IPS-18c (cell line): ENCODE measurements around the gene PLEKHM1.
A peak's percentile ranks its signal among the peaks of the same experiment; 100 is the strongest.

ENCODE experiments used
- H3K4me3 ChIP-seq: 2 replicates; pipeline ENCODE4 v1.7.0; 2013; ENCODE audit warnings: low read depth, mild to moderate bottlenecking, low read length, moderate library complexity; ENCODE audit not compliant: insufficient read depth
- H3K9me3 ChIP-seq: one replicate; pipeline ENCODE4 v1.6.1; 2013; ENCODE audit warnings: mild to moderate bottlenecking, low read length, moderate library complexity; ENCODE audit not compliant: control insufficient read depth, insufficient read depth

PLEKHM1 gene

GRCh38 chr17:45414990-45415881 is 75.3 kb downstream of the PLEKHM1 start:
- Histone ChIP-seq H3K9me3 (no peaks in the 10 kb centered on the region), H3K4me3 (no peak overlapping the region)

GRCh38 chr17:45413498-45413923 is 77.0 kb downstream of the PLEKHM1 start:
- Histone ChIP-seq H3K9me3 (no peaks in the 10 kb centered on the region), H3K4me3 (no peak overlapping the region)

- no peak overlapping the region for H3K4me3 ChIP-seq
- no peaks in the 10 kb centered on the region for H3K9me3 ChIP-seq
These were observed 79.0 kb downstream of the PLEKHM1 start for GRCh38 chr17:45411348-45412105.

GRCh38 chr17:45410144-45411091 is 80.1 kb downstream of the PLEKHM1 start:
- H3K4me3 ChIP-seq = no peak overlapping the region
- no peaks in the 10 kb centered on the region for H3K9me3 ChIP-seq

- Histone ChIP-seq H3K9me3 (no peaks in the 10 kb centered on the region), H3K4me3 (no peak overlapping the region)
These were observed 80.9 kb downstream of the PLEKHM1 start for GRCh38 chr17:45409659-45410076.

- Histone ChIP-seq H3K9me3 (no peaks in the 10 kb centered on the region), H3K4me3 (no peak overlapping the region)
These were observed 81.7 kb downstream of the PLEKHM1 start for GRCh38 chr17:45408611-45409421.

- Histone ChIP-seq H3K4me3 (peak overlapping the region; percentile 56), H3K9me3 (no peaks in the 10 kb centered on the region)
These were observed 84.4 kb downstream of the PLEKHM1 start for GRCh38 chr17:45406107-45406506.

GRCh38 chr17:45405250-45406086 is 85.1 kb downstream of the PLEKHM1 start:
- peak overlapping the region; percentile 56 for H3K4me3 ChIP-seq
- no peaks in the 10 kb centered on the region for H3K9me3 ChIP-seq

GRCh38 chr17:45404870-45405249 is 85.7 kb downstream of the PLEKHM1 start:
- H3K4me3 ChIP-seq = no peak overlapping the region; the same call in 1 of the 2 replicates
- no peaks in the 10 kb centered on the region for H3K9me3 ChIP-seq

- Histone ChIP-seq H3K4me3 (no peak overlapping the region), H3K9me3 (no peaks in the 10 kb centered on the region)
These were observed 86.5 kb downstream of the PLEKHM1 start for GRCh38 chr17:45403906-45404490.

- no peaks in the 10 kb centered on the region for H3K9me3 ChIP-seq
- no peak overlapping the region for H3K4me3 ChIP-seq
These were observed 87.6 kb downstream of the PLEKHM1 start for GRCh38 chr17:45402916-45403315.

GRCh38 chr17:45398800-45399199 is 91.7 kb downstream of the PLEKHM1 start:
- H3K4me3 ChIP-seq = no peak overlapping the region
- H3K9me3 ChIP-seq = no peaks in the 10 kb centered on the region

- Histone ChIP-seq H3K4me3 (no peak overlapping the region), H3K9me3 (no peaks in the 10 kb centered on the region)
These were observed 92.7 kb downstream of the PLEKHM1 start for GRCh38 chr17:45397796-45398195.

GRCh38 chr17:45396496-45397205 is 93.9 kb downstream of the PLEKHM1 start:
- no peaks in the 10 kb centered on the region for H3K9me3 ChIP-seq
- H3K4me3 ChIP-seq = no peak overlapping the region
